Tibial artery (tissue), 4 donors: ENCODE data around the gene EWSR1.

Experiments
- DNase-seq, 2 donors: peaks; one replicate each; pipeline ENCODE4 v3.0.0-alpha.2; 2019
- H3K27ac ChIP-seq, 2 donors: fragments of 200-600 bp; sonication (generic) in 1 of 2; 1 replicate in 1 of 2; 2 replicates in 1 of 2; pipeline ENCODE4 v1.5.1; 2018 to 2019; ENCODE audit warnings: mild to moderate bottlenecking in 1 of 2
- H3K27me3 ChIP-seq, 2 donors: fragments of 200-600 bp; sonication (generic) in 1 of 2; one replicate each; pipeline versions ENCODE4 v1.5.1 to v1.6.0; 2016 to 2019
- H3K36me3 ChIP-seq, 3 donors: fragments of 200-600 bp; sonication (generic) in 2 of 3; one replicate each; pipeline ENCODE4 v1.5.1; 2016 to 2019; ENCODE audit warnings: mild to moderate bottlenecking in 2 of 3
- H3K4me1 ChIP-seq, 4 donors: fragments of 200-600 bp; sonication (generic) in 2 of 4; 1 replicate in 3 of 4; 2 replicates in 1 of 4; pipeline ENCODE4 v1.5.1; 2016 to 2019
- H3K4me3 ChIP-seq, 2 donors: fragments of 200-600 bp; sonication (generic) in 1 of 2; 1 replicate in 1 of 2; 2 replicates in 1 of 2; pipeline ENCODE4 v1.5.1; 2018 to 2019; ENCODE audit warnings: mild to moderate bottlenecking in 2 of 2
- H3K9me3 ChIP-seq, 3 donors: fragments of 200-600 bp; sonication (generic) in 1 of 3; one replicate each; pipeline ENCODE4 v1.5.1; 2016 to 2019
- CTCF ChIP-seq, 2 experiments: fragments of 200-600 bp in 1 of 2; fragments of 450-650 bp in 1 of 2; IDR thresholded peaks; one replicate each; pipeline ENCODE4 v1.5.1; 2017 to 2019; ENCODE audit warnings: antibody characterized with exemption in 2 of 2, mild to moderate bottlenecking in 1 of 2, moderate library complexity in 1 of 2
- intact Hi-C: fragments of 100-400 bp; cut with DNase I; formaldehyde crosslinking; loops from one replicate; pipeline ENCODE4 v1.15.0; 2023; ENCODE audit warnings: low total_unique reads

Gene EWSR1

GRCh38 chr22:29254286-29254660 is 13.8 kb upstream of the EWSR1 start:
- DNase-seq, result peak in 1 of 2 donors; percentile 32
- no peaks in the 10 kb centered on the region for H3K27me3 ChIP-seq
- no peaks in the 10 kb centered on the region for H3K4me1 ChIP-seq
- intact Hi-C loops, result no loop called here
- TF ChIP-seq CTCF (IDR thresholded peaks at IDR 0.05), result no peak
- no peak overlapping the region for H3K4me3 ChIP-seq
- peaks cover 0 to 8% (median 2%) of the 10 kb centered on the region in 3 donors for H3K36me3 ChIP-seq
- no peak overlapping the region for H3K27ac ChIP-seq
- H3K9me3 ChIP-seq, result no peaks in the 10 kb centered on the region

DNA sequence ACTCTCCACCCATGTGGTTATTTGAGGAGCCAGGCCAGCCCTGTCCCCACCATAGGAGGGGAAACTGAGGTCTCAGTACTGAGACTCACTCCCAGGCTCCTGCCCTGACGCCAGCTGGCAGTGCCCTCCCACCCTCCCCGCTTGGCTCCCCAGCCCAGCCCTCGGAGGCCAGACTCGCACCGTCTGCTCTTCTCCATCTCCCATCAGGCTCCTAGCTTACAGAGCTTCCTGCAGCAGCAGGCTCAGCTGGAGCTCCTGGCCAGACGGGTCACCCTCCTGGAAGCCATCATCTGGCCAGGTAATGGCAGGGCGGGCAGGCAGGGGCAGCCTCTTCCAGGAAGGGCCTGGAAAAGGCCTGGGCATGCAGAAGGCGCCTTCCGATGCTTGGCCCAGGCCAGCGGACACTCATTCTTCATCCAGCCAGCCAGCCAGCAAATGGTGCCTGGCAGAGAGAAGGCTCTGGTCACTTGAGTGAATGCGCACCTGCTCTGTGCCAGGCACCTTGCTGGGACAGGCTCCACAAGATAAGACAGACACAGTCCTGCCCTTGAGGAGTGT is 12.9 kb upstream of the EWSR1 start:
- no peaks in the 10 kb centered on the region for H3K9me3 ChIP-seq

DNA sequence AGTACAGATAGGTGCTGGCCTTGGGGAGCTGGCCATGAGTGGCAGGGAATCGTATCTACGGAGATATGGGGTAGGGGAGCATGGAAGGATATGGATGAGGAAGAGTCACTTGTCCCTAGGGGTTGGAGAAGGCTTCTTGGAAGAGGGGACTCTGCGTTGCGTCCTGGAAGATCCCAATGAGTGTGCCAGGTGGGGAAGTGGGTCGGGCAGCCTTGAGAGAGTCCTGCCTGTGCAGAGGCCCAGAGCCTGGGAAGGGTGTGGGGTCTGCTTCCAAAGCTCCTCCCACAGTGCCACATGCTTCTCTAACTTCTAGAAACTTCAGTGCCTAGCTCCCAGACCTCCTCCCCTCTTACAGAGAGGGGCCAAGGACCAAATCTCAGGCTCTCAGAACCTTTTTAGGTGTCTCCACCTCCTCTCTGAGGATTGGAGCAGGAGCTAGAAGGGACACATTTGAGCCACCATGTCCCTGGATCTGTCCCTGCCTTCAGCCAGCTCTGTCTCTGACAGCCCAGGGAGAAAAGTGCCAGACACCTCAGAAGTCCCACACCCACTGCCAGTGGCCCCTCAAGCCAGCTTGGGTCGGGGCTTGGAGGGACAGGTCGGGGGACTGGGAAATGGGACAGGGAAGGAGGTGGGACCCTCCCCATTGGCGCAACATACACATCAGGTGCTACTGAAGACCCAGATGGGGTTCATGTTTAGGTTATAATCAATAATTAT is 11.3 kb upstream of the EWSR1 start:
- no peak for TF ChIP-seq CTCF (IDR thresholded peaks at IDR 0.05)
- Histone ChIP-seq H3K27me3 (no peaks in the 10 kb centered on the region), H3K36me3 (peaks cover 0 to 24% (median 15%) of the 10 kb centered on the region in 3 donors), H3K4me1 (no peaks in the 10 kb centered on the region), H3K9me3 (no peaks in the 10 kb centered on the region), H3K27ac (no peak overlapping the region), H3K4me3 (no peak overlapping the region)
- DNase-seq, result peak in 1 of 2 donors; percentile 35
- intact Hi-C loops, result no loop called here

More for the DNA sequence above, 12.9 kb upstream of the EWSR1 start:
- peak in 1 of 2 donors; percentile 29 for DNase-seq
- TF ChIP-seq CTCF (IDR thresholded peaks at IDR 0.05), result no peak
- intact Hi-C loops, result no loop called here
- Histone ChIP-seq H3K27me3 (no peaks in the 10 kb centered on the region), H3K4me3 (no peak overlapping the region), H3K36me3 (peaks cover 0 to 16% (median 11%) of the 10 kb centered on the region in 3 donors), H3K27ac (no peak overlapping the region), H3K4me1 (no peaks in the 10 kb centered on the region)

- peaks cover 0 to 24% (median 15%) of the 10 kb centered on the region in 3 donors for H3K36me3 ChIP-seq
- no peaks in the 10 kb centered on the region for H3K4me1 ChIP-seq
- no peaks in the 10 kb centered on the region for H3K27me3 ChIP-seq
- H3K9me3 ChIP-seq, result no peaks in the 10 kb centered on the region
- intact Hi-C loops, result no loop called here
- H3K4me3 ChIP-seq, result no peak overlapping the region
- no peak for TF ChIP-seq CTCF (IDR thresholded peaks at IDR 0.05)
- H3K27ac ChIP-seq, result no peak overlapping the region
- peak in 1 of 2 donors; percentile 53 for DNase-seq
Measured at GRCh38 chr22:29257751-29258181, 10.3 kb upstream of the EWSR1 start.

DNA sequence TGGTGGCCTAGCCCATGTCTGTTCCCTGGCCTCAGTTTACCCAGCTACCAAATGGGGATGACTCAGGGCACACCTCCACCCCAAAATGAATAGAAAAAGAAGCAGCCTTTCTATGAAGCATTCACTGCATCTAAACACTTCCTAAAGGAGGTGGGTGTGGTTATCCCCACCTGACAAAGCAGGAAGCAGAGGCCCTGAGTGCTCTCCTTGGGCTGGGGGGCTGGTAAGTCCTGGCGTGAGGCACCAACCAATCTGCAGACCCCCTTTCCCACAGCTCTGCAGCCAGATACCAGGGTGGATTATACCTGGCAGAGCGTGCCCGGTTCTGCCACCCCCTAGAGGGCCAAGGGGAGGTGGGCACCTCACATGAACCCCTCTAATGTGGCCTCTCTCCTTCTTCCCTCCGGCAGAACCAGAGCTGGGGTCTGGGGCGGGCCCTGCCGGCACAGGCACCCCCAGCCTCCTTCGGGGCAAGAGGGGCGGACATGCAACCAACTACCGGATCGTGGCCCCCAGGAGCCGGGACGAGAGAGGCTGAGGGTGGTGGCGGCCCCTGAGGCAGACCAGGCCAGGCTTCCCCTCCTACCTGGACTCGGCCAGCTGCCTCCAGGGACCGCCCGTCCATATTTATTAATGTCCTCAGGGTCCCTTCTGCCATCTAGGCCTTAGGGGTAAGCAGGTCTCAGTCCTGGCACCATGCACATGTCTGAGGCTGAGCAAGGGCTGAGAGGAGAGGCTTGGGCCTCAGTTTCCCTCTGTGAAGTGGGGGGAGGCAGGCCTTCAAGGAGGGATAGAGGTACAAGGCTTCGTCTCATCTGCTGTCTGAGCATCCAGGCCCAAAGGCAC is 9.4 kb upstream of the EWSR1 start:
- peak in 1 of 2 donors; percentile 56 for DNase-seq
- H3K27ac ChIP-seq, result no peak overlapping the region
- peaks cover 0 to 29% (median 15%) of the 10 kb centered on the region in 3 donors for H3K36me3 ChIP-seq
- intact Hi-C loops, result no loop called here
- H3K4me3 ChIP-seq, result no peak overlapping the region
- no peak for TF ChIP-seq CTCF (IDR thresholded peaks at IDR 0.05)
- no peaks in the 10 kb centered on the region for H3K9me3 ChIP-seq
- no peaks in the 10 kb centered on the region for H3K27me3 ChIP-seq
- H3K4me1 ChIP-seq, result no peaks in the 10 kb centered on the region
